Suprapubic skin (tissue), 3 donors: ENCODE data around the gene IYD.

Source experiments
- CTCF ChIP-seq, 2 donors: fragments of 200-600 bp in 1 of 2; fragments of 450-650 bp in 1 of 2; sonication (generic) in 1 of 2; IDR thresholded peaks; one replicate each; pipeline ENCODE4 v1.5.1; 2016 to 2019; ENCODE audit warnings: antibody characterized with exemption in 2 of 2, mild to moderate bottlenecking in 1 of 2, moderate library complexity in 1 of 2
- EP300 ChIP-seq: sonication (generic); formaldehyde crosslinking; IDR thresholded peaks from one replicate; pipeline ENCODE4 v1.6.1; 2017; ENCODE audit warnings: antibody characterized with exemption

GRCh38 chr6:150371356-150371755 is 2.5 kb downstream of the IYD start:
- no peak for TF ChIP-seq CTCF (IDR thresholded peaks at IDR 0.05)
- TF ChIP-seq EP300: no peak
